LNCAP (cell line): ENCODE measurements around the gene FCAMR.

Source experiments
- CTCF ChIP-seq: fragments of 450-650 bp; IDR thresholded peaks from 2 replicates; pipeline ENCODE4 v1.5.1; 2017; ENCODE audit warnings: mild to moderate bottlenecking

FCAMR gene

GRCh38 chr1:207013321-207014085 is 43.2 kb upstream of the FCAMR start:
- TF ChIP-seq CTCF: no peak

DNA sequence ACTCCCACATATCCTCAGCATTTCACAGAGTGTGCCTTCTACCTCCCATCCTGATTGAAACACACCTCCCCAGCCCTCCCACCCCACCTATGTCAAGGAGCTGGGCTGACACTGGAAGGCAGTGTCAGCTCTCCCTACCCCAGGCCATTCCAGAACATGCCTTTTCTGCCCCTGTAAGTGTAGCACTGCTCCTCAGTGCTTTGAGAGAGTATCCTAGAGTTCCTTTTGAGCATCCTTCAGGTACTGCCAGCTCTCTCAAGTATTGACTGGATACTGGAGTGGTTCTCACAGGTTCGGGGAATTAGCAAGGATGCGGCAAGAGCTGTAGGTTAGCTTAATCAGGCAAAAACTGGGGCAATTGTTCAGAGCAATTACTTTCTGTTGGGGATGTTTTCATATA is 40.5 kb upstream of the FCAMR start:
- no peak for TF ChIP-seq CTCF

- TF ChIP-seq CTCF: no peak
Measured at GRCh38 chr1:207009945-207010344, 39.7 kb upstream of the FCAMR start.

DNA sequence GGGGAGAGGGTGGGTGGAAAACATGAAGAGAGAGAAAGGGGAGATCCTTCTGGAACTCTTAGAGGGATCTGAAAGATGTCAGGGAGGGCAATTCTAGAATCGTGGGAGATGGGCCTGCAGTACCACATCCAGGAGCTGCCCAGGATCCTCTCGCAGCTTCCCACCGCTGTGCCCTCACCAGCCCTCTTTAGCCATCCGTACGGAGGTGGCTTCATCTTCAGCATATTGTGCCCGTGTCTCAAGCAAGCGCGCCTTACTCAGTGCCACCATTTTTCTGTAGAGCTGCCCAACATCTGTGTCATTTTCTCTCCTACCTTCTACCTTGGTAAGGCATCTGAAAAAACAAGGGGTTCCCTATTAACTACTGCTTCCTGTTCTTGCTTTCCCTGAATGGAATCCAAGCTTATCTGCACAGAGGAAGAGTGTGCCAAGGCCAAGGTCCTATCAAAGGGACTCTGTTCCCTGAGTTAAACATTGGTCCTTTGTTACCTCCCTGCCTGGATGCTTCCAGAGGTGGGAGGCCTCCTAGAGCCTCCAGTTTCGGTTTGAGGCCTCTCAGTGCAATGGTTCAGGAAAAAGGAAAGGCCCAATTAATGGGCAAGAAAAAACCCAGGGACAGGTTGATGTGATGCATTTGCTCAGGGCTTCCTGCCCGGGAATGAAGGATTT is 39.1 kb upstream of the FCAMR start:
- TF ChIP-seq CTCF: no peak

DNA sequence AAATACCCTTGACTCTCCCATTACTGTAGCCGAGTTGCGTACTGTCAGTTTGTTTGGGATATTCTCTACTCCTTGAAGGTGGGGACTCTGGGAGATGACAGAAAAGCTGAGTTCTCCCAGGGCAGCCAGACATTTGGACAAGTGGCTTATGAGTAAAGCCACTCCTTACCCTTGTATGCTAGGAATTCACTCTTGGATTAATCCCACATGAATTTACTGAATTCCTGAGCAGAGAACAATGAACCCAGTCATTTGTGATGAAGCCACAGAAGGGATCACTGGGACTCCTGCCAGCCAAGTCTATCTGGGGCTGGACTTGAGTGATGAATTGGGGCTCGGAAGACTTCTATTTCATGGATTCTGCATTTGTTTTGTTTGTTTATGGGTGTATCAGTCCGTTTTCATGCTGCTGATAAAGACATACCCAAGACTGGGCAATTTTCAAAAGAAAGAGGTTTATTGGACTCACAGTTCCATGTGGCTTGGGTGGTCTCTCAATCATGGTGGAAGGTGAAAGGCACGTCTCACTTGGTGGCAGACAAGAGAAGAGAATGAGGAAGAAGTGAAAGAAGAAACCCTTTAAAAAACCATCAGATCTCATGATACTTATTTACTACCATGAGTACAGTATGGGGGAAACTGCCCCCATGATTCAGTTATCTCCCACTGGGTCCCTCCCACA is 37.2 kb upstream of the FCAMR start:
- no peak for TF ChIP-seq CTCF

GRCh38 chr1:207006914-207007313 is 36.7 kb upstream of the FCAMR start:
- no peak for TF ChIP-seq CTCF

GRCh38 chr1:207006083-207006482 is 35.8 kb upstream of the FCAMR start:
- no peak for TF ChIP-seq CTCF
